HG03457 (cell line): Measurements from ENCODE around the gene NR5A1.

Experiments
- ATAC-seq: cut with Tn5 transposase; IDR thresholded peaks from one replicate; pipeline ENCODE4 v1.9.1; 2021; ENCODE audit warnings: moderate number of reproducible peaks; ENCODE audit not compliant: unreplicated experiment

The NR5A1 gene

DNA sequence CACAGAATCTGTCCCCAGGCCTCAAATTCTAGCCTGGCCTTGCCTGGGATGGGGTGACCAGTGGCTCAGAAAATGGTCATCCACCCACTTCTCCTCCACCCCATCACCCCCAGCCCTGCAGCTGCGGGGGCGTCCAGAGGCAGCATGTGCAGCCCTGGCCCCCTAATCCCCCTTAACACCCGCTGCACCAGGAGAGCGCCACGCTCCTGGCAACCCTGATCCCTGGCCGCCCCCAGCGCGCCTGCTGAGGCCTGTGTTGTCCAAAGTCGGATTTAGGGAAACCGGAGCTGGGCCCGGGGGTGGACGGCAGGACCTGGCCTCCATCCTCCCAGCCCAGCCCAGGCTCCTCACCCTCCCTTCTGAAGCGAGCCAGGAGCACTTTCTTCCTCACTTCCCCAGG, 22.0 kb downstream of the NR5A1 start:
- ATAC-seq: no peak

DNA sequence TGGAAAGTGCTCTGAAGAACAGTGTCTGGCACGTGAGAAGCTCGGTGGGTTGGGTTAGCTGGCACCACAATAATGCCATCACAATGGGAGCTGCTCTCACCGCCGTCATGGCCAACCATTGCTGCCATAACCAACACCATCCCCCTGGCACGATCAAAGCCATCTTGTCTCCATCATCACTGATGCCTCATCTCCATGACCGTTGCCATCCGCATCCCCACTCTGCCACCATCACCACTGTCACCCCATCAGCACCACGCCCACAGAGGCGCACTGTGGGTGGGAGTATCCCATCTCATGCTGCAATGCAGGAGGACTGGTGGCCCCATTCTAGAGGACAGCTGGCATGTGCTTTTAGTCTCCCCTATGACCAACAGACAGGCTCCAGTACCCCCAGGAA, 23.7 kb downstream of the NR5A1 start:
- ATAC-seq: no peak

DNA sequence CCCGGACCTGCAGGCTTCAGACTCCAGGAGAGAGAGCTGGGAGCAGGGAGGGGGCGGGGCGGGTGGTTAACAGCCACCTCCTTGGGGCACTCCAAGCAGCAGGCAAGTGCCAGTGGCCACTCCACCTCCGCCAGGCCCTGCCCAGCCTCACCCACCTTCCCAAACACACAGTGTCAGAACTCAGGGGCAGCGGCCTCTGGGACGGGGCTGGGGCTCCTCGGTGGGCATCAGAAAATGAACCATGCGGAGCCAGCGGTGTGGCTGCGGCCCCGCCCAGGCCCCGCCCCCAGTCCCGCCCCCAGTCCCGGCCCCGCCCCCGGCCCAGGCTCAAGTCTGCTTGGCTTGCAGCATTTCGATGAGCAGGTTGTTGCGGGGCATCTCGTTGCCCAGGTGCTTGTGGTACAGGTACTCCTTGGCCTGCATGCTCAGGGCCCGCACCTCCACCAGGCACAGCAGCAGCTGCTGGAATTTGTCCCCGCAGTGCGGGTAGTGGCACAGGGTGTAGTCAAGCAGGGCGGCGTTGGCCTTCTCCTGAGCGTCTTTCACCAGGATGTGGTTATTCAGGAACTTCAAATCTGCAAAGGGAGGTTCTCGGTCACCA, 24.7 kb downstream of the NR5A1 start:
- ATAC-seq: no peak

DNA sequence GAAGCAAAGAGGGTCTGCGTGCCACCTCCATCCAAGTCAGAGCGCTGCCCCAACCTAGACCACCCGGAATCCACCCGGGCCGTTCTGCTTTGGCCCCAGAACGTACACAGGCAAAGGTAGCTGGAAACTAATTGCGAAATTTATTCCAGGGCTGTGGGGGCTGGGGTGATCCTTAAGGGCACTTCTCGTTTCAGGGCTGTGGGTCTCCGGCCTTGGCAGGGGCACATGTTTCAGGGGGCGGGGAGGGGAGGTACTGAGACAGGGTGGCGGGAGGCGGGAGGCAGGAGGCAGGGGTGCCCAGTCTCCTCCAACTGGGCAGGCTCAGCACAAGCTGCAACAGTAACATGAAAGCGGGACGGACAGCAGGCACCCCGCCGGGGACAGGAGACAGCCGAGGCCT, 26.1 kb downstream of the NR5A1 start:
- no peak for ATAC-seq

DNA sequence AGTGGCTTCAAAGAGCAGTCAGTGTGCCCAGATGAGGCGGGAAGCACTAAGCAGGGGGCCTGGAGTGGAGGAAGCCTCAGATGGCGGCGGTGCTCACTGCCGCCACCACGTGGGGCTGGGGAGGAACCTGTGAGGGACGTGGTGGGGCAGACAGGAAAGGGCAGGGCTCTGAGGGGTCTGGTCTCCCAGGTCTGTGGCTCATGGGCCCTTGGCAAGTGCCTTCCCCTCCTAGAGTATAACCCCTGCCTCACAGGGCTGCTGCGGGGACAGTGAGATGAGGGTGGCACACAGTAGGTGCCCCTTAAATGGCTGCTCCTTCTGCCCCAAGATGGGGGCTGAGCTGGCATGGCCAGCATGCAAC, 26.6 kb downstream of the NR5A1 start:
- ATAC-seq: no peak

DNA sequence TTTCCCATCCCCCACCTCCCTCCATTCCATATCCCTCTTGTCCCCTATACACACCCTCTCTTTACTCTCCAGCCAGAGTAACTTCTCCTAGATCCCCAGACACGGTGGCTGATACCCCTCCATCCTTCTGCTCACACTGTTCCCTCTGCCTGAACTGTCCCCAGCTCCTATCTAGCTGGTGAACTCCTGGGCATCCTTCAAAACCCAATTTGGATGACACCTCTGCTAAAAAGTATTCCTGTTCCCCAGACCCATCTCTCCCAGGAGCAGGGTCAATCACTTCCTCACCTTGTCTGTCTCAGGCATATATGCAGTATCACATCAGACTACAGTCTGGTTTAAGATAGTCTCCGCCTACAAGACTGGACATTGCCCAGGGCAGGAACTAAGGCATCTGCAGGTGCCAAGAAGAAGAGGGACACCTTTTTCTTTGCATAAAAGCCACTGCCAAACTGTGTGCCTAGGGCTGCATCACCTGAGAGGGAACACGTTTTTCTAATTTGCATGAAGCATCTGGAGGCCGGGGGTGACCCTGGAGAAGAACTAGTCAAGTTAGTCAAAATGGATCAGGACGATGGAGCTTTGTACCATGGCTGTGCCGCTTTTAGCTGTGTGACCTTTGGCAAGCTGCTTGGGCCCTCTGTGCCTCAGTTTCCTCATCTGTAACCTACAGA, 27.1 kb downstream of the NR5A1 start:
- ATAC-seq: no peak

DNA sequence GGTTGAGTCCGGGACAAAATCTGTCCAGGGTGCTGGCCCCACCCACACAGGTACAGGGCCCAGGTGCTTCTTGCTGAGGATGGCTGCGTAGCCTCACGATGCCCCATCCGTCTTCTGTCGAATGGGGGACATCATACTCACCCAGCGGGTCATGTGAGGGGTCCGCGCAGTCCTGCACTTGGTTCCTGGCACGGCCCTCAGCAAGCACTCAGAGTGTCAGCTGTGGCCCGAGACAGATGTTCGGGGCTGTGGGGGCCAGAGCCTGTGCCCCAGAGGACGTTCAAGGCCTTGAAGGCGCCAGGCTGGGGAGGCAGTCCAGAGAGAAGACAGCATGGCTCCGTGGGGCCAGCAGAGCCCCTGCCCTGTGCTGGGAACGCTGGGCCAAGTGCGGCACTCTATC, 27.8 kb downstream of the NR5A1 start:
- ATAC-seq: no peak

DNA sequence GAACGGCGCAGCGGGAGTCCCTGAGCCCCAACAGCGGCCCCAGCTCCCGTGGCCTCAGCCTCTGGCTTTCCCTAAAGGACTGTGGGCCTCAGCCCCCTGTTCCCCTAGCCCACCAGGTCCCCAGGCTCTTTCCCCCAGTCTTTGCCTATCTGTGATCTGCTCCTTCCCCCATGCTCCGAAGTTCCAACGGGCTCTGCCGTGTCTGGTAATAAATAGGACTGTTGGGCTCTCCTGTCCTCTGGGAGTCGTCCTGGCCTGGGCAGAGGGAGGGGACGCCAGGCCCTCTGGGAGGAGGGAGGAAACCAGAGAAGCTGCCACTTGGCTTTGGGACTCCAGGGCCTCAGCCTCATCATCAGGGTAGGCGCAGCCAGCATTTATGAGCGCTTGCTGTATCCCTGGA, 28.8 kb downstream of the NR5A1 start:
- no peak for ATAC-seq

DNA sequence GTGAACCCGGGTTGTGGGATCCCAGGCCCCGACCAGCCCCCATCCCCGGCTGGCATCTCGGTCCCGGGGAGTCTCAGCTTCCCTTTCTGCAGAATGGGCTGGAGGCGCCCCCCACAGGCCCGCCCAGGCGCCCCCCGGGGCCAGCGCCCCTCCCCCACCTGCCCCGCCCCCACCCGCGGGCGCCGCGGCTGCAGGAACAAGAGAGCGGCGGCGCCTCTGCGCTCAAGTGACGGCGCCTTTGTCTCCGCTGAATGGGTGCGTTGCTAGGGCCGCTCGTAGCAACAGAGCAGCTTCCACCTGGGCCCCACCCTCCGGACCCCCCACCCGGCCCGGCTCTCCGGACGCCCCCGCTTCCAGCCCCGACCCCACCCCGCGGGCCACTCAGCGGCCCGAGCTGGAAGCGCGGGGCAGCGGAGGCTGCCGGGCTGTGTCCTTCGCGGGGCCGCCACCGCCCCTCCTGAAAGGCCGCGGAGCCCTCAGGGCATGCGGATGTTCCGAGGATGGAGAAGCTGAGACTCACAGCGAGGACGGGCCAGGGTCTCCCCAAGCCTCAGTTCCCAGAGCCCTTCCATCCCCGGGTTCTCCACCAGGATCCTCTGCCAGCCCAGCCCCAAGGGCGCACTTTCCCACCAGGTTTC, 29.4 kb downstream of the NR5A1 start:
- no peak for ATAC-seq

DNA sequence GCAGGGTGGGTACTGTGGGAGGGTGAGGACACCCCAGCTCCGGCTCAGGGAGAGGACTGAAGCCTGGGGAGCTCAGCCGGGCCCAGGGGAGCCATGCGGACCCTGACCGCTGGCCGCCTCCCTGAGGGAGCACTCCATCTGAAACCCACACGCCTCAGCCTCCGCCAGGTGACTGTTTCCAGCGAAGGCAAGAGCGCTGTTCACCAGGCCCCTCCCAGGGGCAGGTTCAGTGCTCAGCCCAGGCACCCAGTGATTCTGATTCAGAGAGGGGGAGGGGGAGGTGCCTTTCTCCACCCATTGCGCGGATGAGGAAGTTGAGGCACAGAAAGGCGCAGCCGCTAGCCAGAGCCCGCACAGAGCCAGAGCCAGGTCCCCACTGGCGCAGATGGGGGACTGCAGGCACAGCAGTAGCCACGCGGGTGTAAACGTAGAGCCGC, 30.0 kb downstream of the NR5A1 start:
- no peak for ATAC-seq

DNA sequence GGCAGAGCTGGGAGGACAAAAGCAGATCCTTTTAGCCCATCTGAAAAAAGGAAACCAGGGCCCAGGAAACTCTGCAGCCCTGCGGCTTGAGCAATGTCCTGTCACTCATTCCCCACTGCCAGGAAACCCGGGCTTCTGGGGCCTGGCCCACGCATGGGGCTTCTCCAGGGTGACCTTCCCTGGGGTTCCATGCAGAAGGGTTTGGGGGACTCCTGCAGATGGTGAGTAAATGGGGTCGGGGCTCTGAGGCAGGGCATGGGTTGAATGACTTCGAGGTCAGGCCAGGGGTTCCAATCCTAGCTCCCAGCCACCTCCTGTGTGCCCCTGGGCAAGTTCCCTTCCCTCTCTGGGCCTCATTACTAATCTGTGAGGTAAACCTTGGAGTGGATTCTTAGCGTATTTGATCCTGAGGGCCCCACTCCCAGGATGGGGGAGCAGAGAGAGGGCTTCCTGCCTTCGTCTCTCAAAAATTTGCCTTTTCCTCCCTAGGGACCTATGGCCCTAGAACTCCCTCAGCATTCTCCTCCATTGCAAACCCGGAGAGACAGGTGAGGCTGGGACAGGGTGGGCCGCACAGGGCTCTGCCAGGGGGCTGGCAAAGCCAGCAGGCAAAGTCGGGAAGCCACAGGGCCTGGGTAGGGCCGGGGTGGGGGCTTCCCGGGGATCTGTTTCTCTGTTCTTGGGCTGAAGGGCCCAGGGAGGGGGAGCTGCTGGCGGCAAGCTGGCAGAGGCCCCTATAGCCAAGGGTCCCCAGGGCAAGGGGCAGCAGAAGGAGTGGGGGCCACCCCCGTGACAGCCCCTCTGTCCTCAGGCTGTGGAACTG, 31.1 kb downstream of the NR5A1 start:
- ATAC-seq: no peak

DNA sequence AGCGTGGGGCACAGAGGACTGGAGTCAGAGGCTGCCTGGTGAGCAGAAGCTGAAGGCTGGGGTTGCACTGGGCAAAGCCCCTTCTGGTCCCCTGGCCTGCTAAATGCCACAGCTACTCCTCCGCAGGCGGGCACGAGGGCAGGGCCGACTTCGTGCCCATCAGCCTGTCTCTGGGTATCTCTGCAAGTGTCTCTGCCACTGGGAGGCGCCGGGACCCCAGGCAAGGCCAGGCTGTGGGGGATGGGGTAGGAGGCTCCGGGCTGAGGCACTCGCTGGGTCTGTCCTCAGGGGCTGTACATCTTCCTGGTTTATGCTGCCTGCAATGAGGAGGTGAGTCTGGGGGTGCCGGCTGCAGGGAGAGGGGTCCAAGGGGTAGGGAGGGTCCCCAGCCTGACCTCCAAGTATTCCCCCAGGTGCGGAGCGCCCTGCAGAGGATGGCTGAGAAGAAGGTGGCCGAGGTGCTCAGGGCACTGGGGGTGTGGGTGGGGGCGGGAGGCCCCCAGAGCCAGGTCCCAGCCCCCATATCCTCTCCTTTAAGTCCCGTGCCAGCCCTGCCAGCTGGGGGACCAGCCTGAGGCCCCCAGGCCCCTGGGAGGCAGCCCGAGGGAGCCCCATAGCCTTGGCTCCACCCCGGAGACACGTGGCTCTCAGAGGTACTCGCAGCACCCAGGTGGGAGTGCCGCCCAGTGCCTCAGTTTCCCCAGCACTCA, 31.9 kb downstream of the NR5A1 start:
- ATAC-seq: no peak

DNA sequence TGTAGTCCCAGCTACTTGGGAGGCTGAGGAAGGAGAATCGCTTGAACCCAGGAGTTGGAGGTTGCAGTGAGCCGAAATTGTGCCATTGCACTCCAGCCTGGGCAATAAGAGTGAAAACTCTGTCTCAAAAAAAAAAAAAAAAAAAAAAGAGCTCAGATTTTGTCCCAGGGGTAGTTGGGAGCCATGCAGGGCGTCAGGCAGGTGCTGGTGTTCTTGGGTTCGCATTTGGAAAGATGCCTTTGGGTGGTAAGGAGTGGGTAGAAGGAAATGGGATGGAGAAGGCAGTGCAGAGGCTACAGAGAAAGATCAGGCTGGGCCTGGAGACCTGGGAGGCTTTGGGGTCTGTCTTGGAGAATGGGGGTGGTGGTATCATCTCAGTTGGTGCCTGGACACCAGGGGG, 33.0 kb downstream of the NR5A1 start:
- no peak for ATAC-seq

DNA sequence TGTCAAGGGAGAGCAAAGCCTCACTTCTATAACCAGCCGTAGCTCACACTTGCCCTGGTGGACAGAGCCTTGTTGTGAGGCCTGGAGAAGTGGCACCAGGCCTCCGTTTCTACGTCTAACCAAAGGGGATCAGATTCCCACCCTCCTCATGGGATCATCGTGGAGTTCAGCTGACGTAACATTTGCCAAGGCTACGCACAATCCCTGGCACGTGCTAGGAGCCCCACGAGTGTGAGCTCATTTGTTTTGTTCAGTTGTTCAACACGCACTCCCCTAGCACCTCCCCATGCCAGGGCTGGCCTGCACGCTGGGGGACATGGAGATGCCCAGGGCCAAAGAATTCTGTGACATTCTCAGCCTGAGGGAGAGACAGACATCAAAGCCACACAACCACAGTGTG, 33.9 kb downstream of the NR5A1 start:
- no peak for ATAC-seq

DNA sequence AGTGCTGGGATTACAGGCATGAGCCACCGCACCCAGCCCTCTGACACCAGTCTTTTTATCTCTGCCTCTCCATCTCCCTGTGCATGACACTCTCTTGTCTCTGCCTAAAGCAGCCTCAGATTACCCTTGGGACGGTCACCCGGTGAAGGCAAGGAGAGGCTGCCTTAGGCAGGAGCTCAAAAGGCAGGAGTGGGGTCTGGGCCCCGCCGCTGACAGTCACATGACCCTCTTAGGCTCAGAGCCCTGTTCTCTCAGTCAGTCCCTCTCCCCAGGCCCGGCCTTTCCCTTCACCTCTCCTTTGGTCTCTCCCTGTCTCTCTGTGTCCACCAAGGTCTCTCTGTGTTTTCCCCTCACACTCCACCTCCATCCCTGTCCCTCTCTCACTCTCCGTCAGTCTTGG, 34.4 kb downstream of the NR5A1 start:
- no peak for ATAC-seq

DNA sequence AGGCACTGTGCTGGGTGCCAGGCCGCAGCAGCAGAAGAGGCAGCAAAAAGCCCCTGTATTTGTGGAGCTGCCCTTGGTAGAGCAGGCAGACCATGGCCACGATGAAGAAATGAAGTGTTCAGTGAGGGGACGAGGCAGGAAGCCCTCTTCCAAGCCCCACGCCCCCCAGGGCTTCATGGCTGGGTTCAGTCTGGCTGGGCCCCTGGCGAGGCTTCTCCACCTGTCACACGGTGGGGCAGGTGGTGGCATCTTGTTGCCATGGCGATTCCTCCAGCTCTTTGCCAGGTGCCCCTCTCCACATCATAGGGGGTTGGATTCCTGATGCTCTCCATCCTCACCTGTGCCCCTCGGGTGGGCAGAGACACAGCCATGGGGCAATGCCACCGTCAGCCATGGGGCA, 35.4 kb downstream of the NR5A1 start:
- ATAC-seq: no peak

DNA sequence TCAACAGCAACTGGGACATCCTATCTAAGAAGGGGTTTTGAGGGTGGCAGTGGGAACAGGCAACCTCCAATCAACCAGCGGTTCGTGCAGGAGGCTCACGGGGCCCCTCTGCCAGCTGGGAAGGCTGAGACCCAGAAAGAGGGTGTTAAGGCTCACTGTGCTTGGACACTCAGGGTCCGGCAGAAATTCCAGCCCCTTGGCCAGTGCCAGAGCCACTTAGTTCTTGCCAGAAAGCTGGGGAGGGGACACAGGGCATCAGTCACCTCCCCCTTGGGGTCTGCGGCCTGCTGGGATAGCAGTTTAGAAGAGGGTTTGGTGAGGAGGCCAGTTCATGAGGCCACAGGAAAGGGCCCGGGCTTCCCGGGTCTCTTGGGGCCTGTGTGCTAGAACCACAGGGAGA, 36.5 kb downstream of the NR5A1 start:
- ATAC-seq: no peak

DNA sequence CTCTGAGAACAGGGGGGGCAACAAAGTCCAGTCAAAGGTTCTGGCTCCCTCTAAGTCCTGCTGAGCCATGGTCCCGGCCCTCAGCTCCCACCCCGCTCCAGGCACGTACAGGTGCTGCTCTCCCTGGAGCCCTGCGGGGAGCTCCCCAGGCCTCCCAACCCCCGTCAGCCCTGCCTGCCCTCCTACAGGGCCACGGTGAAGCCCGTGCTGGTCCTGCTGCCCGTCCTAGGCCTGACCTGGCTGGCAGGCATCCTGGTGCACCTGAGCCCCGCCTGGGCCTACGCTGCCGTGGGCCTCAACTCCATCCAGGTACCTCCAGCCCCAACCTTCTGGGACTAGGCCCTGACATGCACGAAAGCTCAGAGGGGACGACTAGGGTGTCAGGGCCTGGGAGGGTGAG, 36.9 kb downstream of the NR5A1 start:
- no peak for ATAC-seq

DNA sequence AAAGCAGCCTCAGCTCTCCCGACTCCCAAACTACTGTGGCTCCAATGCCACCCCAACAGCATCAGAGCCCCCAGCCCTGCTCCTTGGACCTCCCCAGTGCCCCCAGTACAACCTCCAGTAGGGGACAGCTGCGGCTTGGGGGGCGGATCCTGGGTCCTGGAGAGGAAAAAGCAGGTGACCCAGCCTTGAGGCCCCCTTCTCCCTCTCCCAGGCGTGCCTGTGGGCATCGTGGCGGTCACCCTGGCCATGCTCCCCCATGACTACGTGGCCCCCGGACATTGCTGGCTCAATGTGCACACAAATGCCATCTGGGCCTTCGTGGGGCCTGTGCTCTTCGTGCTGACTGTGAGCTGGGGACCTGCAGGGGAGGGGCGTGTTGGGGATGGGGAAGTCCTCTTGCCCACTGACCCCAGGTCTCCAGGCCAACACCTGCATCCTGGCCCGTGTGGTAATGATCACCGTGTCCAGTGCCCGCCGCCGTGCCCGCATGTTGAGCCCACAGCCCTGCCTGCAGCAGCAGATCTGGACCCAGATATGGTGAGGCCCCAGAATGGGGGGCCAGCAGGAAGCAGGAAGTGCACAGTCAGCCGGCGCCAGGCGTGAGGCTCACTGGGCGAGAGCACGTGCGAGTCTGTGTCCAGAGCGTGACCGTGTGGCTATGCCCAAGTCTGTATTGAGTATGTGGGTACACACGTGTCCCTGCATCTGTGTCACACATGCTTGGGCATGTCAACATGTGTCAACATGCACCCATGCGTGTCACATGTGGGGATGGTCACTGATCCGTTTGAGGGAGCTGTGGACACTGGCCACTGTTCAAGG, 38.0 kb downstream of the NR5A1 start:
- no peak for ATAC-seq

DNA sequence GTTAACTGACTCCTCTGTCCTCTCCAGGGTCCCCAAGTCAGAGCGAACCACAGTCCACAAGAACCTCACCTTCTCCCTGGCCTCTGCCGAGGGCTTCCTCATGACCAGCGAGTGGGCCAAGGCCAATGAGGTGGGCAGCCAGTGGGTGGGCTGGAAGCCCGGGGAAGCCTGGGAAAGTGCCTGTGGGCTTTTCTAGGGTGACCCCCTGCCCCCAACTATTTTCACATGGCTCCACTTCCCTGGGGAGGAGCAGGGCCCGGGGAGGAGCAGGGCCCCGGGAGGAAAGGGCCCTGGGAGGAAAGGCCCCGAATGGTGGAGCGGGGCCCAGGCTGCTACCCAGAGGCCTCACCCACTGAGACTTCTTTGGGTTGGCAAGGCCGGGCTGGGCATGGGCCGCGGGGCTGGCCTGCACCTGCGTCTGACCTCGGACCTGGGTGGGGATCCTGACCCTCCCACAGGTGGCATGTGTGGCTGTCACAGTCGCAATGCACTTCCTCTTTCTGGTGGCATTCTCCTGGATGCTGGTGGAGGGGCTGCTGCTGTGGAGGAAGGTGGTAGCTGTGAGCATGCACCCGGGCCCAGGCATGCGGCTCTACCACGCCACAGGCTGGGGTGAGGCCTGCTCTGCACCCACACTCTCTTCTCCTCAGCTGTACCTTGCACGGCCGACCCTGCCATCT, 39.0 kb downstream of the NR5A1 start:
- no peak for ATAC-seq
